Stimulated activated naive B cell treated with anti-CD40 and anti-IgM and Interleukin-4, amounts not matched to agents 10 μg/mL and 1 μg/mL and 100 μg/mL, for 72 hours (primary cell): ENCODE data around the gene GSTT2B.
"Not testable (repeated sequence)": the region's sequence is repeated elsewhere in the genome, so short reads cannot be mapped to it uniquely, and the experiment has no call there.

Source experiments
- ATAC-seq, 2 donors: fragments of 150-1000 bp; cut with Tn5 transposase; replicated peaks; 2 replicates each; pipeline ENCODE4 v1.10.0; 2021; ENCODE audit warnings: moderate library complexity in 1 of 2
- DNase-seq: peaks from one replicate; pipeline ENCODE4 v3.0.0; 2021
- H3K27ac Mint-ChIP-seq: one replicate; pipeline ENCODE4 v1.8.0; 2022; ENCODE audit warnings: mild to moderate bottlenecking, mixed read lengths
- H3K27me3 Mint-ChIP-seq, 2 donors: one replicate each; pipeline ENCODE4 v1.8.0; 2022; ENCODE audit warnings: mixed read lengths in 2 of 2
- H3K36me3 Mint-ChIP-seq, 2 donors: one replicate each; pipeline ENCODE4 v1.8.0; 2022; ENCODE audit warnings: mixed read lengths in 2 of 2, mild to moderate bottlenecking in 1 of 2
- H3K4me1 Mint-ChIP-seq, 2 donors: one replicate each; pipeline ENCODE4 v1.8.0; 2022; ENCODE audit warnings: mixed read lengths in 2 of 2, mild to moderate bottlenecking in 1 of 2
- H3K4me3 Mint-ChIP-seq, 2 donors: one replicate each; pipeline ENCODE4 v1.8.0; 2022; ENCODE audit warnings: mild to moderate bottlenecking in 2 of 2, mixed read lengths in 2 of 2, moderate library complexity in 1 of 2
- H3K9me3 Mint-ChIP-seq, 2 donors: one replicate each; pipeline ENCODE4 v1.8.0; 2022; ENCODE audit warnings: mixed read lengths in 2 of 2, mild to moderate bottlenecking in 1 of 2

Gene GSTT2B

DNA sequence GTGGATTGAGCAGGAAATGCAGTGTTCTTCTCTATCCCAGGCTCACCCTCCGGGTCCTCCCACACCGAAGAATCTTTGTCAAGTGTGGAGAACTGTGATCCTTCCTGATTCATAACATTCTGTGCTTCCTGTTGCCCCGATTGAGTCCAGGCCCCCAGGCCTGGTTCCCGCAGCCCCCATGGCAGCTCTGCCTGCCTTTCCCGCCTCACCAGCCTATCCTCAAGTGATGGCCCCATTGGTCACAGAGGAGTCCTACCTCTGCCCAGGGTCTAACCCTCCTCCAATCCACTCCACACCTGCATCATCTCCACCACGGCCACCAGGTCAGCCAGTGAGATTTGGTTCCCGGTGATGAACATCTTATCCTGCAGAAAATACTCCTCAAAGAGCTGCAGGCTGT lies 38.8 kb upstream of the GSTT2B start:
- H3K36me3 Mint-ChIP-seq, DNase-seq, H3K4me3 Mint-ChIP-seq, H3K4me1 Mint-ChIP-seq, H3K9me3 Mint-ChIP-seq, ATAC-seq: not testable (repeated sequence)
- H3K27me3 Mint-ChIP-seq, result peaks cover 9 to 18% of the 10 kb centered on the region in 2 donors
- peak overlapping the region; percentile 48 for H3K27ac Mint-ChIP-seq

- no peak for ATAC-seq
- Mint-ChIP-seq H3K4me1 (peaks cover 0 to 1% of the 10 kb centered on the region in 2 donors), H3K27ac (no peak overlapping the region), H3K9me3 (no peaks in the 10 kb centered on the region), H3K36me3 (no peaks in the 10 kb centered on the region), H3K27me3 (peaks cover 7 to 13% of the 10 kb centered on the region in 2 donors), H3K4me3 (no peak overlapping the region)
- DNase-seq, result no peak
Observed at GRCh38 chr22:23997092-23997491, 36.1 kb upstream of the GSTT2B start.

GRCh38 chr22:23993581-23994177 lies 32.7 kb upstream of the GSTT2B start:
- not testable (repeated sequence) for H3K4me1 Mint-ChIP-seq, H3K36me3 Mint-ChIP-seq, H3K27me3 Mint-ChIP-seq, H3K4me3 Mint-ChIP-seq, DNase-seq, H3K27ac Mint-ChIP-seq, H3K9me3 Mint-ChIP-seq
- ATAC-seq, result peak; percentile 19 to 50

- not testable (repeated sequence) for ATAC-seq, H3K27me3 Mint-ChIP-seq, H3K27ac Mint-ChIP-seq, H3K4me1 Mint-ChIP-seq, H3K9me3 Mint-ChIP-seq, H3K36me3 Mint-ChIP-seq, DNase-seq, H3K4me3 Mint-ChIP-seq
Observed at GRCh38 chr22:23993080-23993479, 32.1 kb upstream of the GSTT2B start.

DNA sequence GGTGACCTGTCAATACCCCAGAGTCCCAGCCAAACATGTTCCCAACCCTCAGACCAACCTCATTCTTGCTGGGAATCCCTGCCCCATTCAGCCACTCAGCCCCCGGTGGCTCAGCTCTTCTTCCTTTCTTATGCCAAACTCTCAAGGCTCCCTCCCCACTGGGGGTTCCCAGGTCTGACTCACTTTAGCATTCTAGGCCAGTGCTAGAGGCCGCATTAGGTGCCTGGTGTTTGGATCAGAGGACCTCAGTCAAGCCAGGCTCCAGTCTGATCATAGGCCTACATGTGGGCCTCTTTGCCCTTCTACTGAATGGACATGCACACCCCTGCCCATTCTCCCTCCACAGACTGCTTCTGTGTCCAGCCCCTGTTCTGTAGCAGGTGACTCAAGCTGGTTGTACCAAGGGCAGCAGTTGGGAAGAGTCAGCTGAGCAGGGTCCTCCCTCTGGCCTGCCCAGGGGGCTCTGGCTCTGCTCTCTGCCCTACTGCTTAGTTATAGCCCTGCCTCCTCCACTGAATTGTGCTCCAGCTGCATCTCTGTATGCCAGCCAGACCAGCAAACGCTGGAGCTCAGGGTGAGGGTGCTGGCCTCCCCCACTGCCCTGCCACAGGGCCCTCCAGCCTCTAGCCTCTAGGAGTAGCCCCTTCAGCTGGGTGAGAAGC lies 28.7 kb upstream of the GSTT2B start:
- not testable (repeated sequence) for H3K4me3 Mint-ChIP-seq, ATAC-seq, H3K36me3 Mint-ChIP-seq, H3K27me3 Mint-ChIP-seq, H3K27ac Mint-ChIP-seq, DNase-seq, H3K9me3 Mint-ChIP-seq, H3K4me1 Mint-ChIP-seq

DNA sequence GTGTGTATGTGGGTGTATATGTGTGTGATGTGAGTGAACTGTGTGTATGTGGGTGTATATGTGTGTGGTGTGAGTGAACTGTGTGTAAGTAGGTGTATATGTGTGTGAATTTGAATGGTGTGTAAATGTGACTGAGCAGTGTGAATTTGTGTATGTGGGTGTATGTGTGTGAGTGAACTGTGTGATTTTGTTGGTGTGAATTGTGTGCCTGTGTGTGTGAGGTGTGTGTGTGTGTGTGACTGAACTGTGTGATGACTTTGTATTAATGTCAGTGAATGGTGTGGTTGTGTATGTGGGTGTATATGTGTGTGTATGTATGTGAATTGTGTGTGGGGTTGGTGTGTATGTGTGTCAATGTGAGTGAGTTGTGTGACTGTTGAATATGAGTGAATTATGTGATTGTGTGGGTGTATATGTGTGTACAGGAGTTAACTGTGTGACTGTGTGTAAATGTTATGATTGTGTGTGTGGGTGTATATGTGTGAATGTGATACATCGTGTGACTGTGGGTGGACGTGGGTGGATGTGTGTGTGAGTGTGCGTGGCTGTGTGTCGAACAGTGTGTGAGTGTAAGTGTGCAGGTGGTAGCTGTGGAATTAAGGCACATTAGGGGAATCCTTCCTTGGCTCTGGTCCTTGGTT lies 25.7 kb upstream of the GSTT2B start:
- not testable (repeated sequence) for ATAC-seq, H3K36me3 Mint-ChIP-seq, H3K27ac Mint-ChIP-seq, H3K9me3 Mint-ChIP-seq, H3K27me3 Mint-ChIP-seq, H3K4me1 Mint-ChIP-seq, H3K4me3 Mint-ChIP-seq, DNase-seq

- ATAC-seq, DNase-seq, H3K36me3 Mint-ChIP-seq, H3K4me3 Mint-ChIP-seq, H3K27me3 Mint-ChIP-seq, H3K27ac Mint-ChIP-seq, H3K4me1 Mint-ChIP-seq, H3K9me3 Mint-ChIP-seq: not testable (repeated sequence)
Observed at GRCh38 chr22:23986089-23986488, 25.1 kb upstream of the GSTT2B start.

DNA sequence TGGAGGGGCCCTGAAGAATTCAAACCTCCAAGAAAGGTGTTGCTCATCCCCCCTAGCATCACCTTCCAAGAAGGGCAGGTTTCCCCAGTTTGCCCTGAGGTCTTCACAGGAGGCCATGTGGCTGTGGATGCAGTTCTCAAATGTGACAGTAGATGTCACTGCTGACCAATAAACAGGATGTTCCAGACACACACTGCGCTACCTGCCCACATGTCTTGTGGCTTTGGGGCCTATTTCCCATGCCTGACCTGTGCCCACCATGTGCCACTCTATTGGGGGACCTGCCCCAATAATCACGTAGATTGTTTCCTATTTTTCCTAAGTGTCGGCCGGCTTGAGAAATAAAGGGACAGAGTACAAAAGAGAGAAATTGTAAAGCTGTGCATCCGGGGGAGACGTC lies 23.4 kb upstream of the GSTT2B start:
- Mint-ChIP-seq H3K9me3 (peaks cover 0 to 3% of the 10 kb centered on the region in 2 donors), H3K27ac (no peak overlapping the region), H3K4me3 (no peak overlapping the region), H3K4me1 (peaks cover 2 to 5% of the 10 kb centered on the region in 2 donors), H3K36me3 (no peaks in the 10 kb centered on the region), H3K27me3 (peaks cover 3 to 5% of the 10 kb centered on the region in 2 donors)
- ATAC-seq, result peak; percentile 79 to 88
- DNase-seq, result peak; percentile 26

- H3K4me3 Mint-ChIP-seq, H3K4me1 Mint-ChIP-seq, DNase-seq, H3K9me3 Mint-ChIP-seq, ATAC-seq, H3K27me3 Mint-ChIP-seq, H3K27ac Mint-ChIP-seq, H3K36me3 Mint-ChIP-seq: not testable (repeated sequence)
Observed at GRCh38 chr22:23980567-23980966, 19.6 kb upstream of the GSTT2B start.

- ATAC-seq, H3K4me3 Mint-ChIP-seq, H3K9me3 Mint-ChIP-seq: not testable (repeated sequence)
Observed at GRCh38 chr22:23979557-23980240, 18.7 kb upstream of the GSTT2B start, which contains the start of gene GSTT2. Gene GSTT2 (plus strand): TSS chr22:23980134.

GRCh38 chr22:23977304-23977703 lies 16.3 kb upstream of the GSTT2B start:
- H3K27ac Mint-ChIP-seq, H3K4me1 Mint-ChIP-seq, ATAC-seq, H3K27me3 Mint-ChIP-seq, H3K9me3 Mint-ChIP-seq, H3K36me3 Mint-ChIP-seq, DNase-seq, H3K4me3 Mint-ChIP-seq: not testable (repeated sequence)

More at GRCh38 chr22:23979557-23980240, 18.7 kb upstream of the GSTT2B start, which contains the start of gene GSTT2:
- DNase-seq, H3K27ac Mint-ChIP-seq, H3K4me1 Mint-ChIP-seq, H3K36me3 Mint-ChIP-seq, H3K27me3 Mint-ChIP-seq: not testable (repeated sequence)

DNA sequence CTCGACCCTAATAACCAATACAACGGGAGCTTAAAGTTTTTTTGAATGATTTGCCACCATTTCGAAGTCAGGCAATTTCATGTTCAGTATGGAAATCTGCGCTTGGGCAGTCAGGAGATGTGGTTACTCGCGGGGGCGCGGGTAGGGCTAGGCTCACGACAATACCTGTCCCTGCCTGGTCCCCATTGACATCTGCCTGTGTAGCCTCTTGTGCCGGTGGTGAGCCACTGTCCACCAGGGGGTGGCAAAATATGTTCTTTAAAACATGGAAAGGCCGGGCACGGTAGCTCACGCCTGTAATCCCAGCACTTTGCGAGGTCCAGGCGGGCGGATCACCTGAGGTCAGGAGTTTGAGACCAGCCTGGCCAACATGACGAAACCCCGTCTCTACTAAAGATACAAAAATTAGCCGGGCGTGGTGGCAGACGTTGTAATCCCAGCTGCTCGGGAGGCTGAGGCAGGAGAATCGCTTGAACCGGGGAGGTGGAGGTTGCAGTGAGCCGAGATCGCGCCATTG lies 13.9 kb upstream of the GSTT2B start:
- peaks cover 12 to 20% of the 10 kb centered on the region in 2 donors for H3K36me3 Mint-ChIP-seq
- DNase-seq, H3K27me3 Mint-ChIP-seq, H3K9me3 Mint-ChIP-seq, H3K27ac Mint-ChIP-seq, H3K4me3 Mint-ChIP-seq: not testable (repeated sequence)
- peaks cover 10 to 21% of the 10 kb centered on the region in 2 donors for H3K4me1 Mint-ChIP-seq
- peak; percentile 71 for ATAC-seq

- not testable (repeated sequence) for DNase-seq, H3K9me3 Mint-ChIP-seq, H3K27me3 Mint-ChIP-seq, H3K4me3 Mint-ChIP-seq, H3K27ac Mint-ChIP-seq
- peak; percentile 95 to 97 for ATAC-seq
- Mint-ChIP-seq H3K36me3 (peaks cover 18 to 26% of the 10 kb centered on the region in 2 donors), H3K4me1 (peaks cover 13 to 23% of the 10 kb centered on the region in 2 donors)
Observed at GRCh38 chr22:23974345-23974744, 13.3 kb upstream of the GSTT2B start, which contains the start of gene DDT. Gene DDT (minus strand): TSS chr22:23974441. CDS start chr22:23974414, 27 bp downstream.

DNA sequence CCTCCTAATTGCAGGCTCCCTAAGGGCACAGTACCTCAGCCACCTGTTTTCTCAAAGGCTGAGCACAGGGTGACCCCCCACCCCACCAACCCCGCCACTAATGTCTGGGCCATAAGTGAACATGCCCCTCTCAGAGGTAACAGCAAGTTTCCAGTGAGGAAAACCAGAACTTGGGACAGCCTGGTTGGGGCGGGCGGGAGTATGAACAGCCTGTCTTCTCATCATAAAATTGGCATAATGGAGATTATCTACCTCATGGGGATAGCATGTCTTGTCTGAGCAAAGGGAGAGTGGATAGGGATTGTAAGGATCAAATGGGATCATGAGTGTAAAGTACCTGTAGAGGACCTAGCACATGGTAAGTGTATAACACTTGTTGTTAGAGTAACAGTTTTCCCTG lies 10.9 kb upstream of the GSTT2B start:
- H3K27me3 Mint-ChIP-seq, DNase-seq, ATAC-seq, H3K27ac Mint-ChIP-seq, H3K9me3 Mint-ChIP-seq: not testable (repeated sequence)
- peaks cover 17 to 23% of the 10 kb centered on the region in 2 donors for H3K4me1 Mint-ChIP-seq
- H3K4me3 Mint-ChIP-seq, result peak overlapping the region; percentile 28 to 37
- H3K36me3 Mint-ChIP-seq, result peaks cover 22 to 29% of the 10 kb centered on the region in 2 donors
